A549 (cell line): ENCODE data around the gene POLR2J. TPM values are rescaled to one million over a fixed set of nuclear protein-coding genes. Genes with fewer than 3 reads are reported as not detected.

Experiments used
- ATAC-seq, 2 experiments: fragments of 200-7000 bp in 1 of 2; fragments of >200 bp in 1 of 2; cut with Nextera tagmentation in 1 of 2; cut with Tn5 transposase in 1 of 2; 3 replicates each; pipeline versions ENCODE4 v1.8.0 to v1.9.1; 2018 to 2020; ENCODE audit warnings: mild to moderate bottlenecking in 1 of 2, moderate library complexity in 1 of 2
- CTCF ChIA-PET: fragments of 300-600 bp; sonication (Branson Sonifier 250); formaldehyde crosslinking; extraction: SDS; loops from one replicate; lab custom pipeline; 2021; ENCODE audit warnings: antibody characterized with exemption, inconsistent platforms; lab: Yijun Ruan, JAX
- POLR2A ChIA-PET: fragments of 350-600 bp; formaldehyde crosslinking; extraction: SDS; loops from one replicate; lab custom pipeline; 2021; ENCODE audit warnings: antibody characterized with exemption, inconsistent platforms; lab: Yijun Ruan, JAX
- DNase-seq, 2 experiments: peaks; one replicate each; pipeline versions ENCODE4 v3.0.0 to v3.0.0-alpha.2; 2011 to 2016; ENCODE audit warnings: low read depth in 1 of 2, low spot score in 1 of 2
- FAIRE-seq: peaks from 2 replicates; lab custom pipeline; 2011; peaks lifted over from hg19 to GRCh38; lab: Jason Lieb, UNC
- H3K27ac ChIP-seq, 2 experiments: fragments of >200 bp; sonication (Bioruptor Twin); formaldehyde crosslinking; 3 replicates each; pipeline ENCODE4 v1.5.1; 2016 to 2017
- H3K4me1 ChIP-seq: fragments of >200 bp; sonication (Bioruptor Twin); formaldehyde crosslinking; 3 replicates; pipeline ENCODE4 v1.6.1; 2016
- H3K4me2 ChIP-seq: fragments of >200 bp; sonication (Bioruptor Twin); formaldehyde crosslinking; 3 replicates; pipeline ENCODE4 v1.6.1; 2016
- H3K4me3 ChIP-seq: fragments of >200 bp; sonication (Bioruptor Twin); formaldehyde crosslinking; 3 replicates; pipeline ENCODE4 v1.5.1; 2016
- H3K9me3 ChIP-seq: fragments of >200 bp; sonication (Bioruptor Twin); formaldehyde crosslinking; 3 replicates; pipeline ENCODE4 v1.6.1; 2016
- BHLHE40 ChIP-seq: IDR thresholded peaks from 2 replicates; pipeline ENCODE4 v1.6.1; 2012; ENCODE audit warnings: low read depth, low read length, inconsistent platforms
- CBX2 ChIP-seq: fragments of 200-600 bp; sonication (generic); IDR thresholded peaks from 2 replicates; pipeline ENCODE4 v1.6.1; 2016; ENCODE audit warnings: low read depth, mild to moderate bottlenecking, borderline replicate concordance
- CBX8 ChIP-seq: fragments of 200-600 bp; sonication (generic); IDR thresholded peaks from 2 replicates; pipeline ENCODE4 v1.6.1; 2016
- CHD4 ChIP-seq: fragments of 200-600 bp; sonication (generic); IDR thresholded peaks from 2 replicates; pipeline ENCODE4 v1.6.1; 2016; ENCODE audit warnings: antibody characterized with exemption, mild to moderate bottlenecking, borderline replicate concordance
- EHF ChIP-seq: fragments of 250-450 bp; sonication (Bioruptor Pico); IDR thresholded peaks from 2 replicates; pipeline ENCODE4 v1.5.0; 2020; ENCODE audit warnings: mild to moderate bottlenecking
- EP300 ChIP-seq, 2 experiments: fragments of >200 bp; sonication (Bioruptor Twin); formaldehyde crosslinking; IDR thresholded peaks; 2 replicates in 1 of 2; 3 replicates in 1 of 2; pipeline ENCODE4 v1.6.1; 2016 to 2017
- FOSL2 ChIP-seq, 2 experiments: fragments of 450-650 bp in 1 of 2; fragments of >200 bp in 1 of 2; sonication (Bioruptor Twin) in 1 of 2; formaldehyde crosslinking; IDR thresholded peaks; 2 replicates each; pipeline versions ENCODE4 v1.5.0 to v1.6.1; 2016 to 2020; ENCODE audit warnings: mild to moderate bottlenecking in 1 of 2, moderate library complexity in 1 of 2
- FOXS1 ChIP-seq: fragments of 250-450 bp; sonication (Bioruptor Pico); IDR thresholded peaks from 2 replicates; pipeline ENCODE4 v1.5.0; 2020; ENCODE audit warnings: mild to moderate bottlenecking, moderate library complexity
- HDAC2 ChIP-seq: fragments of 200-600 bp; sonication (generic); IDR thresholded peaks from 2 replicates; pipeline ENCODE4 v1.6.1; 2016
- HEYL ChIP-seq: fragments of 250-450 bp; sonication (Bioruptor Pico); IDR thresholded peaks from 2 replicates; pipeline ENCODE4 v1.8.0; 2021; ENCODE audit warnings: mild to moderate bottlenecking, moderate library complexity
- HOXA7 ChIP-seq: fragments of 250-450 bp; sonication (Bioruptor Pico); IDR thresholded peaks from 2 replicates; pipeline ENCODE4 v1.5.0; 2020; ENCODE audit warnings: mild to moderate bottlenecking, moderate library complexity
- HOXB13 ChIP-seq: fragments of 250-450 bp; sonication (Bioruptor Pico); IDR thresholded peaks from 2 replicates; pipeline ENCODE4 v1.5.0; 2020; ENCODE audit warnings: low read depth, mild to moderate bottlenecking, moderate library complexity
- HOXB5 ChIP-seq: fragments of 250-450 bp; sonication (Bioruptor Pico); IDR thresholded peaks from 2 replicates; pipeline ENCODE4 v1.5.0; 2020; ENCODE audit warnings: mild to moderate bottlenecking, moderate library complexity
- JUN ChIP-seq, 2 experiments: fragments of >200 bp; sonication (Bioruptor Twin); formaldehyde crosslinking; IDR thresholded peaks; 2 replicates in 1 of 2; 3 replicates in 1 of 2; pipeline ENCODE4 v1.6.1; 2016 to 2017
- JUNB ChIP-seq: fragments of >200 bp; sonication (Bioruptor Twin); formaldehyde crosslinking; IDR thresholded peaks from 2 replicates; pipeline ENCODE4 v1.6.1; 2016
- MAFK ChIP-seq: fragments of 450-650 bp; IDR thresholded peaks from 2 replicates; pipeline ENCODE4 v1.6.1; 2014; ENCODE audit not compliant: partially characterized antibody
- MAZ ChIP-seq: fragments of 150-350 bp; IDR thresholded peaks from 2 replicates; pipeline ENCODE4 v1.6.1; 2014; ENCODE audit warnings: antibody characterized with exemption, low read depth, low read length, borderline replicate concordance
- NFE2L2 ChIP-seq: fragments of 150-350 bp; conservative IDR thresholded peaks from 2 replicates; pipeline ENCODE4 v1.6.1; 2014; ENCODE audit warnings: low read length
- NPAS2 ChIP-seq: fragments of 250-450 bp; sonication (Bioruptor Pico); IDR thresholded peaks from 2 replicates; pipeline ENCODE4 v1.8.0; 2022; ENCODE audit warnings: mild to moderate bottlenecking, moderate library complexity, borderline replicate concordance
- NR3C1 ChIP-seq: fragments of >200 bp; sonication (Bioruptor Twin); formaldehyde crosslinking; IDR thresholded peaks from 3 replicates; pipeline ENCODE4 v1.6.1; 2017
- PBX3 ChIP-seq: IDR thresholded peaks from 2 replicates; pipeline ENCODE4 v1.6.1; 2012
- PHF8 ChIP-seq: fragments of 200-600 bp; sonication (generic); IDR thresholded peaks from 2 replicates; pipeline ENCODE4 v1.6.1; 2016; ENCODE audit warnings: low read depth, mild to moderate bottlenecking, antibody characterized with exemption, moderate library complexity, borderline replicate concordance
- RAD21 ChIP-seq, 2 experiments: fragments of >200 bp in 1 of 2; sonication (Bioruptor Twin) in 1 of 2; formaldehyde crosslinking in 1 of 2; IDR thresholded peaks in 1 of 2; conservative IDR thresholded peaks in 1 of 2; 2 replicates in 1 of 2; 3 replicates in 1 of 2; pipeline ENCODE4 v1.6.1; 2012 to 2018; ENCODE audit warnings: inconsistent platforms in 1 of 2
- RCOR1 ChIP-seq: fragments of 150-350 bp; IDR thresholded peaks from 2 replicates; pipeline ENCODE4 v1.6.1; 2014; ENCODE audit warnings: antibody characterized with exemption, low read length, low read depth
- RFX5 ChIP-seq: fragments of 450-650 bp; IDR thresholded peaks from 2 replicates; pipeline ENCODE4 v1.7.1; 2014; ENCODE audit warnings: antibody characterized with exemption, mild to moderate bottlenecking, moderate library complexity
- SMC3 ChIP-seq: fragments of >200 bp; sonication (Bioruptor Twin); formaldehyde crosslinking; IDR thresholded peaks from 3 replicates; pipeline ENCODE4 v1.6.1; 2018; ENCODE audit warnings: inconsistent platforms
- ZFP36 ChIP-seq: fragments of 450-650 bp; IDR thresholded peaks from 2 replicates; pipeline ENCODE4 v1.6.1; 2014; ENCODE audit warnings: borderline replicate concordance; ENCODE audit not compliant: partially characterized antibody
- WGBS: methylation state at CpG from one replicate; pipeline ENCODE4 v1.1.6; 2017; ENCODE audit errors: missing lambda C conversion rate; 5-methylcytosine and 5-hydroxymethylcytosine counted together
- polyA plus RNA-seq, 4 experiments: library from polyadenylated mRNA; depleted of rRNA in 3 of 4; stranded (reverse); fragments of >200 nt; fragmentation: RNase III in 1 of 4; extraction: RNeasy Plus Mini Kit Qiagen cat#74134 plus additional on column Dnase treatment in 1 of 4; gene quantifications; 2 replicates in 3 of 4; 3 replicates in 1 of 4; pipeline ENCODE4 v1.2.3, GENCODE V29; 2011 to 2017
- TF ChIP-seq, protein P1 (sequence below): fragments of >200 bp; sonication (Bioruptor Twin); formaldehyde crosslinking; IDR thresholded peaks from 3 replicates; pipeline ENCODE4 v1.6.1; 2016
- TF ChIP-seq, protein P2 (sequence below): IDR thresholded peaks from 2 replicates; pipeline ENCODE4 v1.6.1; 2012; ENCODE audit warnings: low read depth, borderline replicate concordance
- TF ChIP-seq, protein P3 (sequence below): fragments of >200 bp; sonication (Bioruptor Twin); formaldehyde crosslinking; IDR thresholded peaks from 2 replicates; pipeline ENCODE4 v1.6.1; 2016
- TF ChIP-seq, protein P4 (sequence below): IDR thresholded peaks from 2 replicates; pipeline ENCODE4 v1.6.1; 2012

POLR2J gene
- polyA plus RNA-seq, 2 of the 4 experiments (the other 2 are of a cell fraction) = 99.0 to 104 TPM

DNA sequence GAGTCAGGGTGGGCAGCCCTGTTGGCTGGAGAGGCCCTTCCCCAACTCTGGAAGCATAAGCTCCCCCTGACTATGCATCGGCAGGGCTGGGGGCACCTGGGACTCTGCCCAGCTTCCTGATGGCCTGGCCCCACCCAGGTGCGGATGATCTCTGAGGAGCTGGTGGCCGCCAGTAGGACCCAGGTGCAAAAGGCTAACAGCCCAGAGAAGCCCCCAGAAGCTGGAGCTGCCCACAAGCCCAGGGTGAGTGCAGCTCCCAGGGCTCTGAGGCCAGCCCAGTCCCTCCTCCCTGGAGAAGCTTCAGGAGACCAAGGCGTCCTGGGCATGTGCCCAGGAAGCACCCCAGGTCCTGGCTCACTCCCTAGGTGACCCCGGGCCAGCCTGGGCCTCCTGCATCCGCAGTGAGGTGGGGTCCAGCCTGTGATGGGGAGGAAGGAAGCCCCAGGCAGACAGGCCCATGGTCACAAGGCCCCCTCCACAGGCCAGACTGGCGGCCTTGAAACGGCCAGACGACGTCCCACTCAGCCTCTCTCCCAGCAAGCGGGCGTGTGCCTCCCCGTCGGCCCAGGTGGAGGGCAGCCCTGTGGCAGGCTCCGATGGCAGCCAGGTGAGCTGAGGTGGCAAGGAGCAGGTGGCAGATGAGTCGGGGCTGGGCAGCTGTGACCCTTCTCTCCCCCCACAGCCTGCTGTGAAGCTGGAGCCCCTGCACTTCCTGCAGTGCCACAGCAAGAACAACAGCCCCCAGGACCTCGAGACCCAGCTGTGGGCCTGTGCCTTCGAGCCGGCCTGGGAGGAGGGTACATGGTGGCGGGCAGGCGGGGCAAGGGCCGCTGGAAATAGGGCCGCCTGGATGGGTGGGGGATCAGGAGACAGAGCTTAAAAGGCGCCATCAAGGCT lies 10.9 kb downstream of the POLR2J start:
- Histone ChIP-seq H3K4me2 (no peak overlapping the region), H3K4me1 (peaks cover 10% of the 10 kb centered on the region; the same call in 2 of the 3 replicates), H3K4me3 (no peak overlapping the region), H3K9me3 (no peaks in the 10 kb centered on the region), H3K27ac (no peak overlapping the region)
- FAIRE-seq = no peak
- 86% methylated on average over 13 of the region's 24 CpGs for WGBS
- POLR2A ChIA-PET = no interaction called here
- TF ChIP-seq HEYL (no peak), EHF (CRISPR knock-in tag) (no peak), RCOR1 (no peak), CBX2 (no peak), MAFK (no peak), CBX8 (no peak), RFX5 (no peak), FOXS1 (CRISPR knock-in tag) (no peak), NFE2L2 (no peak), PBX3 (no peak), HDAC2 (no peak), JUNB (no peak), NPAS2 (no peak), CHD4 (no peak), ZFP36 (no peak), SMC3 (no peak), PHF8 (no peak), JUN (IDR thresholded peaks at IDR 0.05) (no peak)
- TF ChIP-seq, protein P1, sequence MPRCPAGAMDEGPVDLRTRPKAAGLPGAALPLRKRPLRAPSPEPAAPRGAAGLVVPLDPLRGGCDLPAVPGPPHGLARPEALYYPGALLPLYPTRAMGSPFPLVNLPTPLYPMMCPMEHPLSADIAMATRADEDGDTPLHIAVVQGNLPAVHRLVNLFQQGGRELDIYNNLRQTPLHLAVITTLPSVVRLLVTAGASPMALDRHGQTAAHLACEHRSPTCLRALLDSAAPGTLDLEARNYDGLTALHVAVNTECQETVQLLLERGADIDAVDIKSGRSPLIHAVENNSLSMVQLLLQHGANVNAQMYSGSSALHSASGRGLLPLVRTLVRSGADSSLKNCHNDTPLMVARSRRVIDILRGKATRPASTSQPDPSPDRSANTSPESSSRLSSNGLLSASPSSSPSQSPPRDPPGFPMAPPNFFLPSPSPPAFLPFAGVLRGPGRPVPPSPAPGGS = no peak
- TF ChIP-seq, protein P2, sequence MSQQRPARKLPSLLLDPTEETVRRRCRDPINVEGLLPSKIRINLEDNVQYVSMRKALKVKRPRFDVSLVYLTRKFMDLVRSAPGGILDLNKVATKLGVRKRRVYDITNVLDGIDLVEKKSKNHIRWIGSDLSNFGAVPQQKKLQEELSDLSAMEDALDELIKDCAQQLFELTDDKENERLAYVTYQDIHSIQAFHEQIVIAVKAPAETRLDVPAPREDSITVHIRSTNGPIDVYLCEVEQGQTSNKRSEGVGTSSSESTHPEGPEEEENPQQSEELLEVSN = no peak
- no peak for DNase-seq
- CTCF ChIA-PET = interaction anchor here (0.6 to 2.1 kb wide), 13 partner anchors 10 to 1311 kb away, joined by 3 to 10 read pairs (median 4); no protein-coding TSS in a partner anchor
- no peak for ATAC-seq

DNA sequence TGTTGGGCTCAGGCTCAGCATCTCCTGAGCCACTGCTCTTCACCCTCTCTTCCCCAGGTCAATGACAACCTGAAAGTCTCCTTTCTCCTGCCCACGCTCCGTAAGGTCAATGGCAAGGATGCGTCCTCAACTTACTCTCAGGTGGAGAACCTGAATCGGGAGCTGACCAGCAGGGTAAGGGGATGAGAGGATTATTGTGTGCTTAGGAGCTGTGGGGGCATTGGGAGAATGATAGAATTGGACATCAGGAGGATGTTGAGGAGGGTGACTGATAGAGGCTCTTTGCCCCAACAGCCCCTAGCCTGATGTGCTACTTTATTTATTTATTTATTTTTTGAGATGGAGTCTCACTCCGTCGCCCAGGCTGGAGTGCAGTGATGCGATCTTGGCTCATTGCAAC lies 12.6 kb downstream of the POLR2J start:
- Histone ChIP-seq H3K4me1 (peaks cover 10% of the 10 kb centered on the region; the same call in 2 of the 3 replicates), H3K27ac (peak overlapping the region in 1 of 2 experiments; percentile 94; a peak in 1 of 6 replicates), H3K4me2 (peak overlapping the region; percentile 89), H3K4me3 (no peak overlapping the region), H3K9me3 (no peaks in the 10 kb centered on the region)
- TF ChIP-seq FOSL2 (IDR thresholded peaks at IDR 0.05) = no peak
- no peak for TF ChIP-seq FOSL2 (CRISPR knock-in tag; IDR thresholded peaks at IDR 0.05)
- no peak for TF ChIP-seq EHF (CRISPR knock-in tag)
- TF ChIP-seq HOXB13 = no peak
- TF ChIP-seq NPAS2 = no peak
- no peak for TF ChIP-seq SMC3
- TF ChIP-seq MAZ = no peak
- TF ChIP-seq, protein P3, sequence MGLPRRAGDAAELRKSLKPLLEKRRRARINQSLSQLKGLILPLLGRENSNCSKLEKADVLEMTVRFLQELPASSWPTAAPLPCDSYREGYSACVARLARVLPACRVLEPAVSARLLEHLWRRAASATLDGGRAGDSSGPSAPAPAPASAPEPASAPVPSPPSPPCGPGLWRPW = no peak
- TF ChIP-seq RAD21 (conservative IDR thresholded peaks at IDR 0.05 in 1 of 2, IDR thresholded peaks at IDR 0.05 in 1 of 2) = no peak
- no peak for TF ChIP-seq PHF8
- no peak for TF ChIP-seq ZFP36
- no peak for TF ChIP-seq FOXS1 (CRISPR knock-in tag)
- no peak for TF ChIP-seq HOXA7 (CRISPR knock-in tag)
- TF ChIP-seq, protein P4, sequence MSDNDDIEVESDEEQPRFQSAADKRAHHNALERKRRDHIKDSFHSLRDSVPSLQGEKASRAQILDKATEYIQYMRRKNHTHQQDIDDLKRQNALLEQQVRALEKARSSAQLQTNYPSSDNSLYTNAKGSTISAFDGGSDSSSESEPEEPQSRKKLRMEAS = no peak
- no peak for TF ChIP-seq CHD4
- no peak for TF ChIP-seq NR3C1
- TF ChIP-seq RFX5 = no peak
- TF ChIP-seq EP300 (IDR thresholded peaks at IDR 0.05) = no peak
- no peak for TF ChIP-seq HOXB5
- no peak for TF ChIP-seq BHLHE40
- no peak for DNase-seq
- no peak for FAIRE-seq
- 96% methylated on average over 7 of the region's 7 CpGs for WGBS
- POLR2A ChIA-PET = no interaction called here
- ATAC-seq = no peak
- CTCF ChIA-PET = interaction anchor here (1.3 to 2.1 kb wide), 5 partner anchors 10 to 54 kb away, joined by 3 to 9 read pairs (median 6); no protein-coding TSS in a partner anchor
